Lower leg skin (tissue), 4 donors: ENCODE results near the gene ZFYVE27. TPM values are rescaled to one million over a fixed set of nuclear protein-coding genes. Genes with fewer than 3 reads are reported as not detected.

Source experiments
- DNase-seq, 2 donors: peaks; one replicate each; pipeline ENCODE4 v3.0.0-alpha.2; 2019; ENCODE audit warnings: low spot score in 2 of 2
- H3K4me3 ChIP-seq: fragments of 200-600 bp; sonication (generic); 2 replicates; pipeline ENCODE4 v1.5.1; 2017; ENCODE audit warnings: mild to moderate bottlenecking, low read depth; ENCODE audit not compliant: poor library complexity, severe bottlenecking
- CTCF ChIP-seq, 3 donors: fragments of 450-650 bp; IDR thresholded peaks; one replicate each; pipeline ENCODE4 v1.5.1; 2016; ENCODE audit warnings: antibody characterized with exemption in 3 of 3, mild to moderate bottlenecking in 3 of 3, moderate library complexity in 2 of 3
- POLR2A ChIP-seq, 2 donors: fragments of 450-650 bp; IDR thresholded peaks; one replicate each; pipeline ENCODE4 v1.6.1; 2016 to 2017; ENCODE audit warnings: antibody characterized with exemption in 2 of 2, mild to moderate bottlenecking in 1 of 2, moderate library complexity in 1 of 2
- WGBS, 2 donors: methylation state at CpG; one replicate each; pipeline ENCODE4 v1.1.5; 2018; 5-methylcytosine and 5-hydroxymethylcytosine counted together
- intact Hi-C: fragments of 100-400 bp; cut with DNase I; formaldehyde crosslinking; loops from one replicate; pipeline ENCODE4 v1.15.0; 2023; ENCODE audit warnings: low total_unique reads
- total RNA-seq, 4 donors: library from RNA; depleted of rRNA; stranded (reverse); fragments of >200 nt; gene quantifications; one replicate each; pipeline ENCODE4 v1.1.0, GENCODE V29; 2016

ZFYVE27 gene
- total RNA-seq, 4 donors from 2014 or later = 18.7 to 35.0 (median 21.4) TPM

- 28 to 31% methylated on average over 14 of the region's 14 CpGs for WGBS, 2 donors
- intact Hi-C loops = no loop called here
- no peak for DNase-seq
- TF ChIP-seq CTCF (IDR thresholded peaks at IDR 0.05) (no peak), POLR2A (IDR thresholded peaks at IDR 0.05) (no peak)
- H3K4me3 ChIP-seq = peak overlapping the region; percentile 91
Measured at GRCh38 chr10:97737770-97738265, 890 bp downstream of the ZFYVE27 start.

- DNase-seq = no peak
- no peak overlapping the region for H3K4me3 ChIP-seq
- 93 to 95% methylated on average over 4 of the region's 4 CpGs for WGBS, 2 donors
- intact Hi-C loops = no loop called here
- TF ChIP-seq CTCF (IDR thresholded peaks at IDR 0.05) (no peak), POLR2A (IDR thresholded peaks at IDR 0.05) (no peak)
Measured at GRCh38 chr10:97738616-97739015, 1.7 kb downstream of the ZFYVE27 start.

- 93 to 96% methylated on average over 2 of the region's 2 CpGs for WGBS, 2 donors
- DNase-seq = no peak
- H3K4me3 ChIP-seq = no peak overlapping the region
- no peak for TF ChIP-seq POLR2A (IDR thresholded peaks at IDR 0.05)
- TF ChIP-seq CTCF (IDR thresholded peaks at IDR 0.05) = no peak
- intact Hi-C loops = no loop called here
Measured at GRCh38 chr10:97740613-97741012, 3.7 kb downstream of the ZFYVE27 start.

- 59 to 79% methylated on average over 10 of the region's 10 CpGs for WGBS, 2 donors
- no peak for TF ChIP-seq CTCF (IDR thresholded peaks at IDR 0.05)
- TF ChIP-seq POLR2A (IDR thresholded peaks at IDR 0.05) = no peak
- intact Hi-C loops = no loop called here
- H3K4me3 ChIP-seq = no peak overlapping the region
- DNase-seq = no peak
Measured at GRCh38 chr10:97743169-97743943, 6.4 kb downstream of the ZFYVE27 start.

- no peak overlapping the region for H3K4me3 ChIP-seq
- intact Hi-C loops = no loop called here
- 95 to 96% methylated on average over 15 of the region's 15 CpGs for WGBS, 2 donors
- DNase-seq = no peak
- TF ChIP-seq CTCF (IDR thresholded peaks at IDR 0.05) (no peak), POLR2A (IDR thresholded peaks at IDR 0.05) (no peak)
Measured at GRCh38 chr10:97744405-97745035, 7.6 kb downstream of the ZFYVE27 start.
